Measurements from ENCODE around the gene ARMS2. TPM values are rescaled to one million over a fixed set of nuclear protein-coding genes. Genes with fewer than 3 reads are reported as not detected.

Gene ARMS2
- total RNA-seq, 2 experiments from 2014 or later, result not detected

Small RNA genes lying within 50 kb of the gene (microRNA-seq; reads per million reads assigned to microRNA genes)
- 0.91 reads per million for gene MIR3941 (ENCODE audit: borderline microRNAs expressed, borderline replicate concordance)

Other genes starting within 250 kb of the ARMS2 start
- gene BTBD16, start 183.4 kb upstream of the ARMS2 start, total RNA-seq, result not detected
- 10 to 100 TPM; 17.0 to 17.4 TPM for gene PLEKHA1, start 79.9 kb upstream of the ARMS2 start, total RNA-seq
- not detected for gene HTRA1, start 6.9 kb downstream of the ARMS2 start, total RNA-seq
- gene DMBT1, start 106.1 kb downstream of the ARMS2 start, total RNA-seq, result not detected
- not detected for gene C10orf120, start 245.2 kb downstream of the ARMS2 start, total RNA-seq

Data from activated CD8-positive, alpha-beta T cell treated with anti-CD3 and anti-CD28 coated beads for 36 hours (primary cell).